GM12891 (cell line): Measurements from ENCODE around the gene XPC.
A peak's percentile ranks its signal among the peaks of the same experiment; 100 is the strongest.

Experiments used
- DNase-seq: peaks from one replicate; pipeline ENCODE4 v3.0.0; 2011; ENCODE audit warnings: low spot score; ENCODE audit not compliant: insufficient read length
- FAIRE-seq: peaks from 2 replicates; lab custom pipeline; 2011; peaks lifted over from hg19 to GRCh38; lab: Jason Lieb, UNC
- PAX5 ChIP-seq: IDR thresholded peaks from 2 replicates; pipeline ENCODE4 v1.6.1; 2011; ENCODE audit warnings: low read length, moderate library complexity, mild to moderate bottlenecking; ENCODE audit not compliant: insufficient read depth, severe bottlenecking
- POLR2A ChIP-seq: IDR thresholded peaks from 2 replicates; pipeline ENCODE4 v1.6.1; 2011; ENCODE audit warnings: low read depth, low read length, control low read depth
- POLR2AphosphoS5 ChIP-seq: IDR thresholded peaks from 2 replicates; pipeline ENCODE4 v1.6.1; 2011; ENCODE audit warnings: low read depth, low read length, control low read depth
- POU2F2 ChIP-seq: IDR thresholded peaks from 2 replicates; pipeline ENCODE4 v1.6.1; 2011; ENCODE audit warnings: low read depth, mild to moderate bottlenecking, control low read depth, low read length, moderate library complexity
- SPI1 ChIP-seq: IDR thresholded peaks from 2 replicates; pipeline ENCODE4 v1.6.1; 2011; ENCODE audit warnings: low read depth, low read length, control low read depth
- TAF1 ChIP-seq: IDR thresholded peaks from 2 replicates; pipeline ENCODE4 v1.6.1; 2011; ENCODE audit warnings: low read depth, low read length, control low read depth

Gene XPC

DNA sequence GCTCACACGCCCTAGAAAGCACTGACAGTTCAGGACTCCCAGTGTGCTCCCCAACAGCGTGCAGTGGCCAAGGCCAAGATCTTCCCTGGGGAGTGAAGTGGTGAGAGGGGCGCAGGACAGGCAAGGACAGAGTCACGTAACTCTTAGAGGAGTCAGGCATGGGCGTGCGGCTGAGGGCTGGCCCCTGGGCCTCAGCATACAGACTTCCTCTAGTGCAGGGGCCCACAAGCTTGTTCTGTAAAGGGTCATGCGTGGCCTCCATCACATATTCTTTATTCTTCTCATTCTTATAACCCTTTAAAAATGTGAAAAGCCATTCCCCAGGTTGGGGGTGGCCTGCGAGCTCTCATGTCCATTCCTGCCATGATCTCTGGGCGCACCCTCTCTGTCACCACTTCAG lies 28.3 kb downstream of the XPC start:
- FAIRE-seq (no peak), DNase-seq (no peak)
- TF ChIP-seq PAX5 (no peak), POLR2AphosphoS5 (no peak), POU2F2 (no peak), POLR2A (no peak), SPI1 (no peak), TAF1 (no peak)

DNA sequence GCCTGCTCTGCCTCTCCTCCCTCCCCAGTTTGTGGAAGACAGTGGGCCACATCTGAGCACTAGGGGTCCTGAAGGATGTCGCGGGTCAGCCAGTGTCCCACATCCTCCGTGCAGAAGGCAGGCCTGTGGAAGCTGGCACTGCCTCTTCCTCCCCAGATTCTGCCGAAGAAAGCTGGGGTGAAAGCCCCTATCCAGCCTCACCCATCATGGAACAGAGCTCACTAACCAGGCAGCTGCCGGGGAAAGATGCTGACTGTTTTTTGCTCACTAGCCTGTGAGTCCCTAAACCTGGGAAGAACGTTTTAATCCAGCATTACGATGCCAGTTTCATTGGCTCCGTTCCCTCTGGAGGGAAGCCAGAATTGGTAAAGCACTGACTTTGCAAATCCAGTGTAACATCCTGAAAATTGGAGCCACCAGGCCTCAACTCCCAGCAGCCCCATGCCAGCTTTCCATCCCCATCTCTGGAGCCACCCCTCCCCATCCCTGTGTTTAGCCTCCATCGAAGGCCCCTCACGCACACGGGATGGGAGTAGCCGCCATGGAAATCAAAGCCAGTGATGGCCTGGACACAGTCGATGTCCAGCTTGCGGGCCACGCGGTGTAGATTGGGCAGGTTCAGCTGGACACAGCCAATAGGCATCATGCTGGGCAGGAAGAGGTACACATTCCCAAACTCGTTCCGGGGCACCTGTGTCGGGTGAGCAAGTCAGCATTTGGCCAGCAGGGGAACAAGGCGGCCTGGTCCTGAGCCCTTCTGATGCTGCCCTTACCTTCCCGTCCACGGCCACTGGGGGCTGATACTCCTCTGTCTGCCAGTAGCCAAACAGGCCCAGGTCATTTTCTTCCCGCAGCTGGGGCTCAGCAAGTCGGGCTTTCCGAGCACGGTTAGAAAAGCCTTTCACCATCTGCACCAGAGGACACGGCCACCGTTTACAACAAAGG lies 30.1 kb downstream of the XPC start:
- TF ChIP-seq POLR2A, result no peak
- no peak for TF ChIP-seq SPI1
- TF ChIP-seq POU2F2, result no peak
- TF ChIP-seq PAX5, result no peak
- no peak for DNase-seq
- FAIRE-seq, result no peak

DNA sequence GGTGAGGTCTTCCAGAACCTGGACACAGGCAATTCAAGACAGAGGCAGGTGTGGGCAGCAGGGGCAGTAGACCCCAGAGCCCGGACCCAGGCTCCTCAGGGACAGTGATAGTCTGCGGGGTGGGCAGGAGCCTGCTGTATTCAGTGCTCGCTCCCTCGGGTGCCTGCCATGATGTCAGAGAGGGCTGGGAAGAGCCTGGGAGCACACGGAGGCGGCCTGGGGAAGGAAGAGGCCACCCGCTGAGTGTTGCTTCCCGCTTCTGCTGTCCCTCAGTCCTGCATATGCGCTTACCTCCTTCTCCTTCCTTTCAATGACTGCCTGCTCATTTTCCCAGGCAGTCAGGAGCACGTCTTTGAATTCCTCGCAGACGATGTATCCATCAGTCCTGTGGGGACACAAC lies 30.8 kb downstream of the XPC start:
- TF ChIP-seq POU2F2 (no peak), SPI1 (no peak), POLR2A (no peak), TAF1 (no peak), POLR2AphosphoS5 (no peak), PAX5 (no peak)
- FAIRE-seq, result no peak
- no peak for DNase-seq

DNA sequence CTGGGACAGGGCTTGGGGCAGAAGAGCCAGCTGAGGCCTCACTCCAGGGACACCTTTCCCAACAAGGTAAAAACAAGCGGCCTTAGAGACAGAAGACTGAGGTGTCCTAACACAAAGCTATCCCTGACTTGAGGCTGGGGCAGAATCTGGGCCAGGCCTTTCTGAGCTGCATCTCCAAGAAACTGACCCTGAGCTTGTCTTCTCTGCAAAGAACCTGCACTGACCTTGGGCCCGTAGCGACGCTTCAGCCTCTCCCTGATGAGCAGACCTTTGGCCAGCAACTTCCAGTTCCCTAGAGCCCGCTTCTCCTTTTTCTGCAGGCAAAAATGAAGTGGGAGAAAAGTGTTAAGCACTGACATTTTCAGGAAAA lies 31.4 kb downstream of the XPC start:
- no peak for DNase-seq
- TF ChIP-seq POLR2A (no peak), SPI1 (no peak), PAX5 (no peak), POLR2AphosphoS5 (no peak), TAF1 (no peak), POU2F2 (no peak)
- FAIRE-seq, result no peak

DNA sequence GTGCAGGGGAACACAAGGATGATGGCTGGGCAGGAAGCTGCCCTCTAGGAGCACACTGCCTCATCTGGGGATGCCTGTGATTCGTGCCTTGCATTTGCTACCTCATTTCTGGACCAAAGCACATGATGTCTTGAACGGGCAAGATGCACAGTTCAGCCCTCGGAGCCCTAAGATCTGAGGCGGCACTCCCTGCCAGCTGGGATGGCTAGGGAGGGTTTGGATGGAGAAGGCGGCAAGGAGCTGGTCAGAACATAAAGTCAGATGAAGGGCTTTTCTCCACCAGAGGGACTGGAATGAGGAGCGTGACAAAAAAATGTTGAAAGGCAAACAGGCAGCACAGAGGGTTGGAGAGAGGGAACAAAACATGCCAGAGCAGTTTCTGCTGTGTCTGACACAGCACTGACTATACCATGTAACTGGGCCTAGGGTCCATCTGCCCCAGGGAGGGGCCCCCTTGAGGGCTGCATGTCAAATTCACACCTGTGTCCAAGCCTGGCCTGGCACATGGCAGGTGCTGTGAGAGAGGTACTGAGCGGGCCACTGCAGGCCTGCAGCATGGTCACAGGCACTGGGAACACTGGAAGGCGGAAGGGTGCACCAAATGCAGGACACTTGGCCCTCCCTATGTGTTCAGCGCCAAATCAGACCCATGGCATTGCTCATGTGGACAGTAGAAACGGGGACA lies 31.9 kb downstream of the XPC start:
- TF ChIP-seq PAX5, result no peak
- TF ChIP-seq POLR2A, result no peak
- TF ChIP-seq POLR2AphosphoS5, result no peak
- TF ChIP-seq SPI1, result no peak
- TF ChIP-seq POU2F2, result no peak
- TF ChIP-seq TAF1, result no peak
- DNase-seq (no peak), FAIRE-seq (no peak)

DNA sequence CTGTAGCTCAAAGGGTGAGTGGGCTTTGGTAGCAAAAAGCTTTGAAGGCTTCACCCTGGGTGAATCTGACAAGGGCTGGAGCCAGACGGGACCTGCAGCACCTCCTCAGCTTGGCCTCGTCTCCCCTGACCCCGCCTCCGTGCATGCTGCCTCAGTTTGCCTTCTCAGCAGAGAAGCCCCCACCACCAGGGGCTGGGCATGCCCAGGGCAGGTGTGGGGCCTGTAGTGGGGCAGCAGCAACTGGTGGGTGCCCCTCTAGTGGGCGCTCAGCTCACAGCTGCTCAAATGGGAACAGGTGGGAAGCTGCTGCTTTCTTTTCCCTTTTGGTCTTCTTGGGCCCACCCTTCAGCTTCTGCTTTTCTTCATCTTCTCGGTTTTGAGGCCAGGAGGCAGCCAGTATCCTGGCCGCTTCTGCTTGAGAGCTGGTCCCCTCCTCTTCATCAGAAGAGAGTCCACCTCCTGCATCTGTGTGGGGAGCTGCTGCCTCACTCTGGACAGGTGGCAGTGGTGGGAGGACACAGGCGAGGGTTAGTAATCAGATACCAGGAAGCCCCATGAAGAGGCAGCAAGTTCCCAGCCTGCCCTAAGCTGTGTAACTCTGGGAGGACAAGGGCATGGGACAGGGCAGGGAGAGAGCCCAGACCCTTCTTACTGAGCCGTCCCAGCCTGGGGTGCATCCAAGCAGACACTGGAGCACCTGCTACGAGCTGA lies 32.6 kb downstream of the XPC start:
- no peak for TF ChIP-seq TAF1
- no peak for TF ChIP-seq POLR2AphosphoS5
- no peak for TF ChIP-seq POLR2A
- no peak for TF ChIP-seq POU2F2
- TF ChIP-seq PAX5, result no peak
- TF ChIP-seq SPI1, result no peak
- no peak for FAIRE-seq
- DNase-seq, result no peak

DNA sequence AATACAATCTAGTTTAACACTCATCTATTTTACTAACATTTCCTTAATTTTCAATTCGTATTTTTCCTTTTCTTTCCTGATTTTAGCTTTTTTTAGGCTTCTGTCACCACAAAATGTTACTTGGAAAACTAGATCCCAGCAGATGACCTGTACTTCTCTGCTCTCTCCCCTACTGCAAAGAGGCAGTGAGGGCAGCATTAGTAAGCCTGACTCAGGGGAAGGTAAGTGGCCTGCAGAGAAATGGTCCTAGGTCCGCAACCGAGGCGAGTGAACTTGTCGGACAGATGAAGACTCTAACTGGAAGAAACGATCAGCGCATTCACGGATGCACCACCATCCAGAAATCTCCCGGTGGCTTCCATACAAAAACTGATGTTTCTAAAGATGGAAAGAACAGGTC lies 33.2 kb downstream of the XPC start:
- DNase-seq, result no peak
- no peak for FAIRE-seq
- no peak for TF ChIP-seq POU2F2
- no peak for TF ChIP-seq POLR2A
- no peak for TF ChIP-seq PAX5
- TF ChIP-seq POLR2AphosphoS5, result no peak

DNA sequence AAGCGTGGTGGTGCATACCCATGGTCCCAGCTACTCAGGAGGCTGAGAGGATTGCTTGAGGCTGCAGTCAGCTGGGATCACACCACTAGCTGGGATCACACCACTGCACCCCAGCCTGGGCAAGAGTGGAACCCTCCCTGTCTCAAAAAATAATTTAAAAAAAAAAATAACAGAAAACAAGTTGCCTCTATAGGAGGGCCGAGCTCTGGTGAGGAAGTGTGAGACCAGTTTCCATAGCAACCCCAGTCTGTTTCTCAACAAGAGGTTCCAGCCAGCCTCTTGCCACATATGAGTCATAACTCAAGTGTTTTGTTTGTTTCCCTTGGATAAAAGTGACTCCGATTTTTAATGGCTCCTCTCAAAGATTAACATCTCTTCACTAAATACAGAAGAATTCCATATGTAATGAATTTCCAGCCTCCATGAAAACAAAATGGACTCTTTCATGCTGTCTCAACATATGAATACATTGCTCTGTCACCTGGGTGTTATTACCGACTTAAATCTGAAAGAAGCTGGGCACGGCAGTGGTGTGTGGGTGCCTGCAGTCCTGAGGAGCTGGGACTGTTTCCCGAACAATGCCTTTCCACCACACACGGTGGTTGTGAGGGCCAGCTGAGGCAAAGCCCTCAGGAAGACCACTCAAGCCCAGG lies 33.9 kb downstream of the XPC start:
- FAIRE-seq (peak; percentile 71), DNase-seq (peak; percentile 85)
- TF ChIP-seq SPI1 (peak; percentile 89), POLR2AphosphoS5 (no peak), POU2F2 (0 out of 2 replicates have a peak, but pooled peaks have one; percentile 42)
